ENCODE data around the gene GPC3.
"Not testable (repeated sequence)": the region's sequence is repeated elsewhere in the genome, so short reads cannot be mapped to it uniquely, and the experiment has no call there.

GPC3 gene

DNA sequence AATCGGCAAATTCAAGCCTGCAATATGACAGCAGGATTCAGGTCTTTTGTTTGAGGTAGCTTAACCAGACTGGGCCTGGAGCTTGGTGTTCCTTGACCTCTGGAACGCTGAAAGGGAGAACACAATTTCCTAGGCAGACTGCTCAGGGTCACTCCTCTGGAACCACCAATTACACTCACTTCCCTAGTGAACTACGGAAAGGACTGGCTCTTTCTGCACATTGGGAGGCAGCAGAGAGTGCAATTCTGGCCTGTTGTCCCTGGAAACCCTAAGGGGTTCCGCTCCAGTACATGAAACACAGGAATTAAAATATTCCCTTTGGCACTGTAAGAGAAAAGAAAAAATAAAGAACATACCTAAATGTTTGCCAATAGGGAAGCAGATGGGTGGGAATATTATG is 58.6 kb downstream of the GPC3 start:
- DNase-seq (ENCODE audit: low spot score), result no peak

DNA sequence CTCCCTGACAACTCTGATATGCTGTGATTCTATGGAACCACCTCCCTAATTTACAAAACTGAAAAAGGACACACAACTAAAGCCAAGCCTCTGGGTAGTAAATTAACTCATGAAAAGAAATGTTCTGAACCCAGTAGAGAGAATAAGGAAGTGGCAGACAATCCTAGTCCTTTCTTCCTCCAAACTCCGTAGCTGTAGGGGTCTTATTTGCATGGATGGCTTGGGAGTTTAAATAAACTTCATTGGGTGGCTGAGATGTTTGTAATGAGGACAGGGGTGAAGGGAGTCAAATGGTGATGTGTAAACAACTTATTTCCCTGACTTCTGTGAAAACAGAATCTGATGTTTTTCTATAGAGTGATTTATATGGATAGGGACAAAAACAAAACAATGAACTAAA is 59.3 kb downstream of the GPC3 start:
- no peak for DNase-seq (ENCODE audit: low spot score)

DNA sequence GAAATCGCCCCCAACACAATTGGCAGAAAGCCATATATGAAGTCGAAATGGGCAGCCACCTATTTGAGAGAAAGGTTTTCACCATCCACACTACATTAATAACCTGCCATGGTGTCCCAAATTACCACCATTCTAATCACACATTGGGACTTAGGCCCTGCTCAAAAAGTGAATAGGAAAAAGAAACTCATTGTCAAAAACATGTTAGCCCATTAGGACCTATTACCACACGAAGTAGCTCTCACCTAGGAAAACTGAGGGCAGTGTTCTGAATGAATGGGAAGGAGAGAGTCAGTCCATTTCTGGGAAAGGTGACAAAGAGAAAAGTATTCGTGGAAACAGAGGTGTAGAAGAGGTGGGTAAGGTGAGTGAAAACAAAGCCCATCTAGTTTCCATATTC is 60.8 kb downstream of the GPC3 start:
- DNase-seq (ENCODE audit: low spot score), result no peak

DNA sequence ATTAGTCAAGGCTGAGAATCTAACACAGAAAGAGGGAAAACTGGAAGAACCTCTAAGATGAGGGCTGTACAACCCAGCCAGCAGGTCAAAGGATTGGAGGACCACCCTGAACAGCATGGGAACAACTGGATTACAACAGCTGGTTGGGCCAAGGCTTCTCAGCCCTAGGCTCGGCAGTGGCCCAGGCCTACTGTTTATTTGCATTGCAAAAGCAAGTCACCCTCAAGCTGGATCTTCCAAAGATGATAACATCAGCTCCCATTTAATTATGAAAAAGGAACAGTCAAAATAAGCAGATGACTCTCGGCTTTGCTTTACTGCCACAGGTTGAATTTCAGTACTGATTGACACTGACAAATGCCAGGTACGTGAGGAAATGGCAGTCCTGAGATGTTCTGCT is 61.8 kb downstream of the GPC3 start:
- DNase-seq (ENCODE audit: low spot score), result no peak

DNA sequence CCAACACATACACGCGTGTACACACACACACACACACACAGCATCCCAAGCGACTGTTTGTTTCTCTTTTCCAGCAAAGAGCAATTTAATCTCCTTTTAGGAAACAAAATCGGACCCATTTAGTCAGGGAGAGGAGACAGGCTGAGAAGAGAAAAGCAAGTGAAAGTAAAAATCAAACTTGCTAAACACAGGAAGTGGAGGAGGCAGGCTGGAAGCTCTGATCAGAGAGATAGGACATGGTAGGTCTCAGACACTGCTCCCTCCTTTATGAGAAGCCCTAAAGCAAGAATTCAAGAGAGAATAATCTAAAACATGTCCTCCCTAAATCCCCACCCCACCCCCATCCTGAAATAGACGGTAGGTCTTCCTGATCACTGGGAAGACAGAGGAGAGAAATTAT is 62.3 kb downstream of the GPC3 start:
- DNase-seq (ENCODE audit: low spot score), result no peak

DNA sequence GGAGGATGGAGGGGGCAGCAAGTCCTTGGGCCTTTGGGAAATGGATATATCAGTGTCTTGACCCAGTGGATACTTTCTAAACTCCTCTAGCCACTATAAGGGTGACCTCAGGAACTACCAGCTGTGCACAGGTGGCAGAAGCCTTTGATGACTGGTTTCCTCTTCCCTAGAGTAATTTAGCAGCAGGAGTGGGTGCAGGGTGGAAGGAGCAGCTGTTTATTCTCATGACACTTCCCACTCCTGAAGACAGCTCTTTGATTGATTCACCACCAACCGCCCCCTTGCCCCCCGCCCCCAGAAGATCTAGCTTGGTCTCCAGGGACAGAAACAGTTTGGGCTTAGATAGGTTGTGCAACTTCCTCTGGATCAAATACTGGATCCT is 63.0 kb downstream of the GPC3 start:
- DNase-seq (ENCODE audit: low spot score), result no peak

DNA sequence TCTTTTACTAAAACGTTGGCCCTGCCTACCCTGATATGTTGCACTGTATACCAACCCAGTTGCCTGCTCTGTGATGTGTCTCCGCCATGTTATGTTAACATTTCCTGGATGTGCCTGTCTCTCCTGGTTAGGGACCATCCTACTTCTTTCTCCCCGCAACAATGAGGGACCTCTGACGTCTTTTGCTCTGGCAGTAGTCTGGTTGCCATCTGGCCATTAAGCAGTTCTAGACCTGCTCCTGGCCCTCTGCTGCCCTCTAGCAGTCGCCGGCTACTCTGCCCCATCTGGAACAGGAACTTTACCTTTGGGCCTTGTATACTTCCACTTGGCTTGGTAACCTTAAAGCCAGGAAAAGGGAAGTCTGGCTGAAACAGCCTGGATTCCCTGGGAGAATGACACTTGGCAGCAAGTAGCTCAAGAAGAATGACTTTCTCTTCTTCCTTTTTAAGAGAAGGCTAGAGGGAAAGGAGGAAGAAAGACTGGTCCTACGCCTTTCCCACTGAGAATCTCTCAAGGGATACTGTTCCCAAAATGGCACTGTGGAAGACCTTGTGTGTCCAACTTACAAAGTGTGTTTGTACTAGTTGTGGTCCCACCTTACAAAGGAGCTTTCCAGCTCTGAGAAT is 63.5 kb downstream of the GPC3 start:
- DNase-seq (ENCODE audit: low spot score), result peak; percentile 42

DNA sequence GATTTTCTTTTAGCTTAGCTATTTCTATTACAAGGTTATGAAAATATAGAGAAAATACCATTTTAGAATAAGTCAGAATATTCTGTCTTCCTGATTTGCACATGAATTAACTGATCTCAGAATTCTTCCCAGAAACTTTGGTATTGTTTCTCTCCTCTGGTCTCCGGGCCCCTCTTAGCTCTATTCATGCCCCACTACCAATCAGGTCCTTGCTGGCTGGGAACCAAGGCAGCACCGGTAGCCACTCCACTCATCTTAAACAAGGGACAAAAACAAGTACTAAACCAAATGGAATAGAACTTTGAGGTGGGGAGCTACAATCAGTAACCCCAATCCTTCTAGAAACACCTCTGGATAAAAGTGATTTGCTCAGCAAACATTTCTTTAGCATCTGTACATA is 64.3 kb downstream of the GPC3 start:
- no peak for DNase-seq (ENCODE audit: low spot score)

DNA sequence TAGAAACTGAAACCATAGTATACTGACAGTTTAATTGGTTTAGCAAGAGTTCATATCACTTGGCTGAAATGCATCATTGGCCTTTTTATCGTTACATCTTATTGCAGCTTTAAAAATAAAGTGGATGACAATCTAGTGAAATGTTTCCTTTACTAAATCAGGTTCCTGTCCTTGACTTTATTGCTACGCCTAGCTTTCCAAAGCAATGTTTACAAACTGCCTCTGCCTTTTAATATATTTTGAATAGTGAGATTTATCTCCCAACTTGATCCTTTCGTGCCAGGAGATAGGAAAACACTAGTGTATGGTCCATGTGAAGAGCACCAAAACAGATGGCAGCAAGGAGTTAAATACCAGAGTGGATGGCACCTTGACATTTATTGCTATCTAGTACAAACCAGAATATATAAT is 67.0 kb downstream of the GPC3 start:
- DNase-seq (ENCODE audit: low spot score), result no peak

DNA sequence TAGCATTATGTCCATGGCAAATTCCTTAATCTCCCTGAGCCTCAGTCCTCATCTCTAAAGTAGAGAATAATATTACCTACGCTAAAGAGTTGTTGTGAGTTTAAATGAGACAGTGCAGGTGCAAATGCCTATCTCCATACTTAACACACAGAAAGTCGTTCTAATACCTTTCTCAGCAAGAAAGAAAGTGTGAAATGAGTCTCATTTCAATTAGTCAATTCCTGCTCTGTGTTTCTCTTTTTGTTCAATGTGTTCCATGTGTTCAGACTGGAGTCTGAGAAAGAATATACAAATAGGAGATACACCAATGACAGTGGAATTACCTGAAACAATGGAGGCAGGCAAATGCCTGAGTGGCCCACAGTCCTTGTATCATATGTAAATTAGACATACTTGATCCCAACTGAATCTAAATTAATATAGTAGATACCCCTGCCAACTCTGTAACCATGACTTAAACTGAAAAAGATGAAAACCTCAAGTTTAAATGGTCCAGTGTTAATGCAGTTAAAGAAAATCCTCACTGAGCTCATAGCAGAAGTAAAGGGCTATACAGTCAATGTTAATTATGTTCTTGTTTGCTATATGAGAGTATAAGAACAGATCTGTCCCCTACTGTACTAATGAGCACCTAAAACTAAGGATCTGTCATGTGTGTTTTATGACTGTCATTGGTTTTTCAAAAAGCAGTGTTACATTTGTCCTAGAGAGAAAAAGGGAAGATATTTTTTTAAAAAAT is 68.2 kb downstream of the GPC3 start:
- no peak for DNase-seq (ENCODE audit: low spot score)

DNA sequence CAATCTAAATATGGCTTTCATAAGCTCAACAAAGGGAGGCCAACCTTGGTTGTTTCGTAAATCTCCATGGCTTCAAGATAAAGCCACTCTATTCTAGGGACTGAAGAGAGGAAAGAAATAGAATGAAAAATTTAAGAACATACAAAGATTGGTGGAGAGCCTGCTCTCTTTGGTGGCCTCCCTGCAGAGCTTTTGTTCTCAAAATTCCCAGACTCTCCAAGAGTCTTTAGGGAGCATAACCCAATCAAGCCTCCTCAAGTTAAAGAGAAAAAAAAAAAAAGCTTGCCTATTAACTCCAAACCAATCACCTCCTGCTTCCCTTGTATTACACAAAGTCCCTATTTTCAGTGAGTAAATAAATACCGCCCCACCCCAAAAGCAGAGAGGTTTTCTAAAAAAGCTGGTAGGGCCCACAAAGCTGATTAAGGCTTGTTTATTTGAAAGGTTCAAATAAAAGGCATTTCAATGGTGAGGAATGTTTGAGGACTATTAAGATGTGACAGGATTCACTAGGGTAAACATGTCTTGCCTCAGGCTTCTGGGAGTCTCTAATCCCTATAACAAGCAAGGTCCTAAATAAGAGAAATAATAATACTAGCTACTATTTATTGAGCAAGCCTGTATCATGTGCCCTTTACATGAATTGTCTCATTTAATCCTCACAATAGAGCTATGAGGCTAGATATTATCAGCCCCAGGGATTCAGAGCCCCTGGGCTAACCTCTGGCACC is 71.6 kb downstream of the GPC3 start:
- no peak for DNase-seq (ENCODE audit: low spot score)

DNA sequence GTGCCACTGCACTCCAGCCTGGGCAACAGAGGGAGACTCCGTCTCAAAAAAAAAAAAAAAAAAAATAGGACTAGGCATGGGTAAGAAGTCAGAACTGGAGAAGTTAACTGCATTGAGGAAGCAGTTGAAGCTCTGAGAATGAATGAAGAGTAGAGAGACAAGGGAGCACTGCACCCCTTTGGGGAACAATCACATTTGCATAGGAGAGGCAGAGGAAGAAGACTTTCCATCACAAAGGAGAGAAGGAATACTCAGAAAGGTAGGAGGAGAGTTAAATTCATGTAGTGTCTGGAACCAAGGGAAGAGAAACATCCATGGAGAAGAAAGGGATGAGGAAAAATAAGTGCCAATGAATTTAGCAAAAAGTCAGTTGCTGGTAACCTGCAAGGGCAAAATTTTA is 72.4 kb downstream of the GPC3 start:
- DNase-seq (ENCODE audit: low spot score), result no peak

DNA sequence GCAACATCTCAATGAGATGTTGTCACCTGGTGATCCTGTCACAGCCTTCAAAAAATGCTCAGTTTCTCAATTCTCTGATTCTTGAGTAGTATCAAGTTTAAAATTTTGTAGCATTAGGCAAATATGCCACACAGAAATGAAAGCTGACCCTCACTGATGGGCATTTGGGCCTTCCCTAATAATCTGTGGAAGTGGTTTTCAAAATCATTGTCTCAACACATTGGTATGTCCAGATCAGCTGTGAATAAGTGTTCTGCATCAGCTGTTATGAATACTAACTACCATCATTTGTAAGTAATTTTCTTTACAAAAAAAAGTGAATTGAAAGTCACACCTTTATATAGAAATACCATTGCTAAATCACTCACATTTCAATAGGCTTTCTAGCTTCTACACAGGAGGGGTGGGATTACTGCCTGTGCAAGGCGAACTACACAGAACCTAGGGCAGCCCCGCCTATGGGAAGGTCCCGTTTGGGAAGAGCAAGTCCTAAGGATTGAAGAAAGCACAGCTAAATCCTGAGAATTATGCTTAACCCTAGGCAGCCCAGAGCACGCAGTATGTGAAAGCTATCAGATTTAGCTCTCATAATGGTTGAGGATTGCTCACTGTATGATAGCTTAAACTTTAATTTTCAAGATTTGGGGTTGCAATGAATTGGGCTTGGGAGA is 73.4 kb downstream of the GPC3 start:
- no peak for DNase-seq (ENCODE audit: low spot score)

DNA sequence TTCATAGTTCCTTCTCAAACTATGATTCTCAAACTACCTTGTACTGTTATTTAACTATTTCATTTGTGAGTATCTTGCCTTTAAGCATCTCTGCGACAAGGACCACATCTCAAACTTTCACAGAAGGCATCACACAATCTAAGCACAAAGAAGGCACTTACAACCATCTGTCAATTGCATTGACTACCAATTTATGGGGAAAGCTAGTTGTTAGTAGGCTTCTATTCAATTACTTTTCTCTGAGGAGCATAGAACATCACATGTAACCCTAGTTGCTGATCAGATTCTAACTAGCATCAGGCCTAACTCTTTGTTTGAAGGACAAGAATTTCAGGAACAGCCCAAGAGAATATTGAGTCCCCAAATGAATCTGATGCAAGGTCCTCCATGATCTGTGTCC is 74.9 kb downstream of the GPC3 start:
- no peak for DNase-seq (ENCODE audit: low spot score)

DNA sequence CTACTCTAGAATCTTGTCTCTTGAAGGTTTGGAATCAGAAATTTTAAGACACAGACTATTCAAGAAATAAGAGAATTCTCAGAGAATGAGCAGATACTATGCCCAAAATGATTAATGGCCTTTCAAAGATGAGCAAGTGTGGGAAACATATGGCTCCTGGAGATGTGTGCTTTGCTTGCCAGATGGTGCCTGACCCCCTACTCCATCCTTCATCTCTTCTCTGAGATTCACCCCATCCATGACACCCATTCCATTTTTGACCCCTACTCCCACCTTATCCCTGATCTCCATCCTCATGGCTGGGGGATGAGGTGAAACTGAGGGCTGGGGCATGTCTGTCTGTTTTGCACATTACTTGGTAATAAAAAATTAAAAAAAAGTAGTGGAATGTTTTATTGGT is 75.5 kb downstream of the GPC3 start:
- no peak for DNase-seq (ENCODE audit: low spot score)

DNA sequence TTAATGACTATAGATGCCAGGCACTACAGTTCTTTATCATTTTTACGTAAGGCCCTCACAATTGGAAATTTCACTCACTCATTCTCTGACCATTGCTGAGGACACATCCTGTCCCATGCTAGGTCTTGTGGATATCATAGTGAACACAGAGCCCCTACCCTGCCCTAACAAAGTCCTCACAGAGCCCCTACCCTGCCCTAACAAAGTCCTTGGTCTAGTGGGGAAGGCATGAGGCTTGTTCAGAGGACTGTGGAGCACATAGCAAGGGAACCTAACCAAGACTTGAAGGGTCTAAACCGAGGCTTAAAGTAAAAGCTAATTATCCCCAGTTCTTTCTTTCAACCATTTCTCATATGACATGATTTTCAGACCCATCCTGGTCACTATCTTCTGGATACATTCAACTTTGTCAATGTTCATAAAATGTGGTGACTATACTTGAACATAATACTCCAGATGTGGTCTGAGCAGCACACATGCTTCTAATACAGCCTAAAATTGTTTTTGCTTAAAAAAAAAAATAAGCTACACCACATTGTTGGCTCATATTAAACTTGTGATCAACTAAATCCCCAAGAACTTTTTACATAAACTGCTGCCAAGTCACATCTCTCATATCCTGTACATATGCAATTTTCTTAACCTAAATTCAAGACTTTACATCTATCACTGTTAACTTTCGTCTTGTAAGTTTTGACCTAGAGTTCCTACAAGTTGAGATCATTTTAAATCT is 77.0 kb downstream of the GPC3 start:
- no peak for DNase-seq (ENCODE audit: low spot score)

DNA sequence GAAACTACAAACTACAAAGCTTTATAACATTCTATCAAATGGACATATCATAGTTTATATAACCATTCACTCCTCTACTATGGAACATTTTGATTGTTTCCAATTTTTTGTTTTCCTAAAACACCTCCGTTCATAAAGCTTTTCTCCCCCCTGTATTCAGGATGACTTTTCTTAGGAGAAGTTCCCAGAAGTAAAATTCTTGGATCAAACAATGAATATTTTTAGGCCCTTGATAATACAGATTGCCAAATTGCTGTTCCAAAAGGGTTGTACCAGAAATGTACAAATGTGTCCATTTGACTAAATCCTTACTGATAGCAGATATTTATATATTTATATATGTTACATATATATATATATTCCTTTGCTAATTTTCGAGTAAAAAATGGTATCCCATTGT is 77.8 kb downstream of the GPC3 start:
- no peak for DNase-seq (ENCODE audit: low spot score)

DNA sequence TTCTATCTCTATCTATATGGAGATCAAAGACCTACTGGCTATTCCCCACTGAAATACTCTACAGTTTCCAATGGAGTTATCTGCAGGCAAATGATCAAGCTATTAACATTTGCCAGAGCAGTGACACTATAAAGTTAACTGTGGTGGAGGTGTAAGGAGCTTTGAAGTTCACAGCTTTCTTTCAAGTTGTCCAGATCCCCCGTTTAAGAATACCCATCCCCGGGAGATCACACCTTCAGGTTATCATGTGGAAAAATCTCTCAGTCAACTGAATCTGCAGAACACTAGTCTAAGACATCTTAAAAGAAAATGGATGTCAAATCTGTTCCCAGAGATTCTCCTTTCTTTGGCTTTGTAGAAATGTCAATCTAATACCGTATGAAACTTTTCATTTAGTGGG is 80.1 kb downstream of the GPC3 start:
- no peak for DNase-seq (ENCODE audit: low spot score)

DNA sequence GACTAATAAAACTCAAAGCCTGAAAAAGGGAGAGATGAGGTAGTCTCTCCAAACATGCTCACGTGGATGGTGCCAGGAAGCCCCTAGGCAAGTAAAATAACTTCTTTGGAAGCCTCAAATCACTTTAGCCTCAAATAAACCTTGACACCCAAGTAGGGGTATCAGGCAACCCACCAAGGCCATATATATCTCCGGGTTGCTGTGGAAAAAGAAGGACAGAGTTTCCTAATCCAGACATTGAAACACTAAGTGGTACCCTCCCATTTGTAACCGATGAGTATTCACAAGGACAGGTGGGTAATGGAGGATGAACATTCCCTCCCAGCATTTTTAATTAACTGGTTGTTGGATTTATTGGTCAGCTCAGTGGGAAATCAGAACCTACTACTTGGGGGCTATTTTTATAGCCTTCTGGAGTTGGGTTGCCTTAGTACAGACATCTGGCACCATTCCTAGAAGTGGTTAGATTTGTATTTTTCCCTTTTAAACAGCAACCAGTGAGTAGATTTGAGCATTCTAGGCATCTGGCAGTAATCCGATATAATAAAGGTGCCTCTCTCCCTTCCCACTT is 87.7 kb downstream of the GPC3 start:
- no peak for DNase-seq (ENCODE audit: low spot score)

DNA sequence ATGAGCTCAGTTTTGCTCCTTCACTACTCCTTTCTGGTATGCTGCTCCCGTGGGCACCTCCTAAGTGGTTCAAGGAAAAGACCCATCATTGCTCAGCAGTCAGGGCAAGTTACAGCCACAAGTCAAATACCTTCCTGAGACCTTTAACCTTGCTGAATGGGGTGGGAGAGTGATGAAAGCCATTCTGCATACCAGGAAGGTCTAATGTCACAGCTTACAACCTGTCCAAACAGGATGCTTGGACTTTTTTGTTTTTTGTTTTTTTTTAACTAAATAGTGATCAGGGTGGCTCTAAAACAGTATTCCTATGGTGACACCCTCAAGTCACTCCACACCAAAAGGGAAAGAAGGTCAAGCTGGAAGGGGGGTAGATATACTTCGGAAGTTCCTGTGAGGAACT is 93.1 kb downstream of the GPC3 start:
- no peak for DNase-seq (ENCODE audit: low spot score)

DNA sequence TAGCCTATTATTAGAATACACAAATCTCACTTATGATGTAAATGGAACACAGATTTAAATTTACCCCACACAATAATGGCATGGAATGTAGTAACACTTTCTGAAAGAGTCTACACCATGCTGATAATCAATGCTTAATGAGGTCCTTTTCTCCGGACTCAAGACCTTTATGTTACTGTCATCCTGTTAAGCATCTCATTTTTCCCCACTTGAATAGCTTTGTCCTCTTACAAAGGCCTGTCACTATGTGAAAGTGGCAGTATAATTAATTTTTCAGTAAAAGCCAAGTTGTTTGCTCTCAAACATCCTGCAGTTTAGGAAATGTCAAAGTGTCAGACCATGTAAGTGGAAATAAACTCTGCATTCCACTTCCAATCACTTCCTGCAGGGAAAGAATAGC is 96.4 kb downstream of the GPC3 start:
- DNase-seq (ENCODE audit: low spot score), result no peak

DNA sequence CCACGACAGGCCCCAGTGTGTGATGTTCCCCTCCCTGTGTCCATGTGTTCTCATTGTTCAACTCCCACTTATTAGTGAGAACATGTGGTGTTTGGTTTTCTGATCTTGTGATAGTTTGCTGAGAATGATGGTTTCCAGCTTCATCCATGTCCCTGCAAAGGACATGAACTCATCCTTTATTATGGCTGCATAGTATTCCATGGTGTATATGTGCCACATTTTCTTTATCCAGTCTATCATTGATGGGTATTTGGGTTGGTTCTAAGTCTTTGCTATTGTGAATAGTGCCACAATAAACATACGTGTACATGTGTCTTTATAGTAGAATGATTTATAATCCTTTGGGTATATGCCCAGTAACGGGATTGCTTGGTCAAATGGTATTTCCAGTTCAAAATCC is 97.3 kb downstream of the GPC3 start:
- not testable (repeated sequence) for DNase-seq (ENCODE audit: low spot score)
